Pulmonary artery endothelial cell (primary cell): ENCODE measurements around the gene ERVH48-1. TPM values are rescaled to one million over a fixed set of nuclear protein-coding genes. Genes with fewer than 3 reads are reported as not detected.
"Not testable (repeated sequence)": the region's sequence is repeated elsewhere in the genome, so short reads cannot be mapped to it uniquely, and the experiment has no call there.

Experiments
- DNase-seq: peaks from one replicate; pipeline ENCODE4 v3.0.0-alpha.2; 2011; ENCODE audit warnings: low read depth, low spot score
- total RNA-seq: library from RNA; depleted of rRNA; stranded (reverse); fragments of >200 nt; gene quantifications from 2 replicates; pipeline ENCODE4 v1.2.3, GENCODE V29; 2014

Gene ERVH48-1
- not detected in 2 replicates for total RNA-seq

DNA sequence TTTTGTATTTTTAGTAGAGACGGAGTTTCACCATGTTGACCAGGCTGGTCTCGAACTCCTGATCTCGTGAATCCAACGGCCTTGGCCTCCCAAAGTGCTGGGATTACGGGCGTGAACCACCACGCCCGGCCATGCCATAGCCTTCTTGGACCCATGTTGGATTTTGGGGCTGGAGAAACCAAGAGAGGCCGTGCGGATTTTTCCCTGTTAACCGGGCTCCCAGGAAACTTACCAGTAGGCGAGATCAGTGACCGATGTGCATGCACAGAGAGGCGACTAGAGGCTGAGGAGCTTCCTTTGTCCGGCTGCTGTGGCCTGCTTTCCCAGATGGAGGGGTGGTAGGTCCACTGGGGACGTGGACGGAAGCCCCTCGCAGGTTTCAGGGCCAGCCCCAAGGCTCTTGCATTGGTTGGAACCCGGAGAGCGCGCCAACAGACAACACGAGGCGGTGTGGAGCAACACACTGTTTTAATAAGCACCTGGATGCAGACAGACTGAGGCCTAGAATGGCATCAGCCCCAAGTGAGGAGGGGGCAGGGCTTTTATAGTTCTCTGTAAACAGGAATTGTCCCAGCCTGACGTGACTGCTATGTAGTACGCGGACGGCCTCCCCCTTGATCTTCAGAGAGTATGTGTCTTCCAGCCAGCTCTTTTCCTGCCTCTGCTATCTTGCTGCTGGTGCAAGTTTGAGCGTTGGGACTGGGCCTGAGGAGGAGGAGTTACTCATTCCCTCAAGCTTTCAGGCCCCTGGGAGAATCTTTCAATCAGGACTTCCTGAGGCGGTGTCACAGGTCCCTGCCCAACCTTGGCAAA lies at the start of gene ERVH48-1:
Gene ERVH48-1, minus strand, starts transcription at position 517 of the 813 bp plus-strand sequence. CDS start 6,624 bp downstream, outside the sequence.
- no peak for DNase-seq

DNA sequence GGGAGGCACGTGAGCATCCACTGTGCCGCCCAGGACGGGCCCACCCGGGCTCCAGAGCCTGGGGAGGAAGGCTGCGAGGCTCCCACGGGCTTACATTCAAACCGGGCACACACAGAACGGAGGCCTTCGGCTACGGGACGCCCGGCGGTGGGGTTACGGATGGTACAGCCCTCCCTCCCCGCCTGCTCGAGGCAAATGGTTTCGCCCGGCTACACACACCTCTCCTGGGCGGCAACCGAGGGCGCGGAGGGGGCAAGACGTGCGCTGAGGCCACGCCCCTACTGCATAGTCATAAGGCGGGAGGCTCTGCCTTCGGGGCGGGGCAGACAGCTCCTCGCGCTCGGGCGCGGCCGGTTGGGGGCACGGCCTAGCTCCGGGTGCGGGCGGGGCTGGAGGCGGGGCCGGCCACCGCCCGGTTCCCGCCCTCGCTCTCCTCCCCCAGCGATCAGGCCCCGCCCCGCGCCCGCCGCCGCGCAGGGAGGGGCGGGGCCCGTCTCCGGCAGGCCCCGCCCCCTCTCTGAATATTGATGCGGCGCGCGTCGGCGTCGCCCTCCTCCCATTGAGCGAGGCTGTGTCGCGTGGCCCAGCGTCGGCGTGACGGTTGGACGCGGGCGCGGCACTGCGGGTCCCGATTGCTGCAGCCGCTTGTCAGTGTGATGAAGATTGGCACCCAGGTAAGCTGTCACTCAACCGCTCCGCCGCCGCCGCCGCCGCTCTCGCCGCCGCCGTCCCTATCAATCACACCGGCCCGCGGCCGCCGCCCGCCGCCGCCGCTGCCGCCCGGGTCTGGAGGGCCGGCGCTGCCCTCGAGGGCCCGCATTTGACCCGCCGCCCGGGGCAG lies 48.8 kb upstream of the ERVH48-1 start, which contains the start of gene PKNOX1:
Gene PKNOX1, plus strand, starts transcription at position 572 of the 841 bp plus-strand sequence. CDS start 29,820 bp downstream, outside the sequence.
- DNase-seq, result peak; percentile 95

DNA sequence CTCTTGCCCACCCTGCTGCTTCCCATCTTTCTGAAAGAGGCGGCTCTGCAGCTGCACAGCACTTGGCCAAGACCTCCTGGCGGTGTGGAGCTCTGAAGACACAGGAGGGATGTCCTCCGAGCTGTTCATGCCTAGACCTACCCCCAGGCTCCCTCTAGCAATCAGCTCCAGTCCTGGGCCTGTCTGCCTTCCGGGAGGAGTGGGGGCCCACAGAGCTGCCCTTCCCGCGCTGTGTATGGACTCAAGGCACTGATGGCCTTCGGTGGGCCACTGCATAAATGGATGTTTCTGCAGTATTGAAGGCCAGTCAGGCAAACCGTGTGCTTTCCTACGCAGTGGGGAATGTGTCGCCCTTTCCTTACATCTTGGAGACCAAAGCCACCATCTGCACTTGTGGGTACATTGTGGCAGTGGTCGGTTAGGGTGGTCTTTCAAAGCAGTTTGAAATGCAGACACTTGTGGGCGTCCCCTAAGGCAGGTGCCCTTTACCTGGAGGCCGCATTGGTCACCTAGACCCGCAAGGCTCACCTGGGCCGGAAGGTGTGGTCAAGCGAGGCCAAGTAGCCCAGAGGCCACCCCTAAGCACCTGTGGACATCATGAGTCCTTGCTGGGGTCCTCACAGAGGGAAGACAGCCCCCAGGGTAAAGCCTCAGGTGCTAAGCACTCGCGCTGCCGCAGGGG lies 48.0 kb upstream of the ERVH48-1 start:
- no peak for DNase-seq

DNA sequence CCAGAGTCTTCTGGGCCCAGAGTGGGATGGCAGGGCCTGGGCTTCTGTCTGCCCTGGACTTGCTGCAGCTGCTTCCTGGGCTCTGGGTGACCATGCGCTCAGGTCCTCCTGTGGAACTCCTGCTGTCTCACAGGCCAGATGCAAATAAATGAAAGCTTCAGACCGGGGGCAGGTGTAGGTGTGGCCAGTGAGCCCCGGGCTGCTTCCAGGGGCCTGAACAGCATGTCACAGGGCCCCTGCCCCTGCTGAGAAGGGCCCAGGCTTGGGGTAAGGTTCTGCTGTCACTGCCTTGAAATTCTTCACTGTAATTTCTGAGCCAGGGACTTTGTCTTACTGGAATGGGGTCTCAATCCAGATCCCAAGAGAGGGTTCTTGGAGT lies 46.5 kb upstream of the ERVH48-1 start:
- DNase-seq, result no peak

DNA sequence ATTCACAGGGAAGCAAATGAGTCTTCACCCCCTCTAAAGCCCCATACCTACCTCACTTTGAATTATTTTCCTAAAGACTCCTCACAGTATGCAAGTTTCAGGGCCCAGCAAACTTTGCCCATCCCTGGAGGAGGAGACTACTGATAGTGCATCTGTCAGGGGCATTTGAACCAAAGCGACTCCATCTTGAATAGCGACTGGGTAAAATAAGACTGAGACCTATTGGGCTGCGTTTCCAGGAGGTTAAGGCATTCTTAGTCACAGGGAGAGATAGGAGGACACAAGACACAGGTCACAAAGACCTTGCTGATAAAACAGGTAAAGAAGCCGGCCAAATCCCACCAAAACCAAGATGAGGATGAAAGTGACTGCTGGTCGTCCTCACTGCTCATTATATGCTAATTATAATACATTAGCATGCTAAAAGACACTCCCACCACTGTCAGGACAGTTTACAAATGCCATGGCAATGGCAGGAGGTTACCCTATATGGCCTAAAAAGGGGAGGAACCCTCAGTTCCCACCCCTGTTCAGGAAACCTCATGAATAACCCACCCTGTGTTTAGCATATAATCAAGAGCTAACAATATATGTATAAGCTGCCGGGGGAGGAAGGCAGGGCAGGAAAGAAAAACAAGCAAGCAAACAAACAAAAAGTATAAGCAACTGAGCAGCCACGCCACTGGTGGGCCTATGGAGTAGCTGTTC lies 45.7 kb upstream of the ERVH48-1 start:
- no peak for DNase-seq

DNA sequence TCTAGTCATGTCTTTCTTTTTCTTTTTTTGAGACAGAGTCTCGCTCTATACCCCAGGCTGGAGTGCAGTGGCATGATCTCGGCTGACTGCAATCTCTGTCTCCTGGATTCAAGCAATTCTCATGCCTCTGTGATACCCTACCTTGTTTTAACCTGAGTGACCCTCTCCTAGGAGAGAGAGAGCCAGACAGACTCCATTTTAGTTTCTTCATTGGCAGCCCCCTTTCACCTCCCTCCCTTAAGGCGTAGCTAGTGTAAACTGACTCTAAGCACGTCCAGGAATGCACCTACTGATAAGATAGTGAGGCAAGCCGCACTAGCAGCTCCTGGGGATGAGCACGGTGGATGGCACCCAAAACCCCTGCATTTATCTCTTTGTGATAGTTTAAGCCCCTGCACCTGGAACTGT lies 43.8 kb upstream of the ERVH48-1 start:
- no peak for DNase-seq

DNA sequence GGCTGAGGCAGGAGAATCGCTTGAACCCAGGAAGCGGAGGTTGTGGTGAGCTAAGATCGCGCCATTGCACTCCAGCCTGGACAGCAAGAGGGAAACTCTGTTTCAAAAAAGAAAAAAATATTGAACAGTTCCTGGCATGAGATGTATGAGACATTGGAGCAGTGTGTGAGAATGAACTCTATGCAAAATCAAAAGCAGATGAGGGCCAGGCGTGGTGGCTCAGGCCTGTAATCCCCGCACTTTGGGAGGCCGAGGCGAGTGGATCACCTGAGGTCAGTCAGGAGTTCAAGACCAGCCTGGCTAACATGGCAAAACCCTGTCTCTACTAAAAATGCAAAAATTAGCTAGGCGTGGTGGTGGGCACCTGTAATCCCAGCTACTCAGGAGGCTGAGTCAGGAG lies 42.2 kb upstream of the ERVH48-1 start:
- not testable (repeated sequence) for DNase-seq

DNA sequence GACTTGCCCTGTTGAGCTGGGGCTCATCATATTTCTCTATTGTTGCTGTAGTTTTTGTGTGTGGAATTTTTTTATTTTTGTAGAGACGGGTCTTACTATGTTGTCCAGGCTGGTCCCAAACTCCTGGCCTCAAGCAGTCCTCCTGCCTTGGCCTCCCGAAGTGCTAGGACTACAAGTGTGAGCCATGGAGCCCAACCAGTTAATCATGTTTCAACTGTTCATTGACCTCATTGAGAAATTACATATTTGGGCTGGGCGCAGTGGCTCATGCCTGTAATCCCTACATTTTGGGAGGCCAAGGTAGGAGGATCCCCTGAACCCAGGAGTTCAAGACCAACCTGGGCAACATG lies 39.8 kb upstream of the ERVH48-1 start:
- no peak for DNase-seq

DNA sequence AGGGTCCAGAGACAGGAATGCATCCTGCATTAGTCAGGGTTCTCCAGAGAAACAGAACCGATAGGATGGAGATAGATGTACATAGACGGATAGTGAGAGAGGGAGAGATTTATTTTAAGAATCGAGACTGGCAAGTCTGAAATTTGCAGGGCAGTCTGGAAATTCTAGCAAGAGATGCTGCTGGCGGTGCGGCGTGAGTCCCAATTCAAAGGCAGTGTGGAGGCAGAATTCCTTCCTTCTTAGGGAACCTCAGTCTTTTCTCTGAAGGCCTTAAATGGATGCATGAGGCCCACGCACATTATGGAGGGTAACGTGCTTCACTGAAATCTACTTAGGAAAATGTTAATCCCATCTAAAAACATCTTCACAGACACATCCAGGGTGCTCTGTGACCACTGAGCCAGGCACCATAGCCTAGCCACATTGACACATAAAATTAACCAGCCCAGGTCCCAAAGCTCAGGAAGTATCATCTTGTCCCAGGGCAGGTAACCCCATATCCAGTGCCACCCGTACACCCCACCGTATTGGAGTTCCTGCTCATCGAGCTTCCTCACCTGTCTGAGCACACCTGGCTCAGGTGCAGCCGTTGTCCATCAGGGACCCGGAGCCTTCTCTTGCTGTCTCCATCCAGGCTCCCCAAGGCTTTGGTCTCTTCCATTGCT lies 39.2 kb upstream of the ERVH48-1 start:
- DNase-seq, result no peak

DNA sequence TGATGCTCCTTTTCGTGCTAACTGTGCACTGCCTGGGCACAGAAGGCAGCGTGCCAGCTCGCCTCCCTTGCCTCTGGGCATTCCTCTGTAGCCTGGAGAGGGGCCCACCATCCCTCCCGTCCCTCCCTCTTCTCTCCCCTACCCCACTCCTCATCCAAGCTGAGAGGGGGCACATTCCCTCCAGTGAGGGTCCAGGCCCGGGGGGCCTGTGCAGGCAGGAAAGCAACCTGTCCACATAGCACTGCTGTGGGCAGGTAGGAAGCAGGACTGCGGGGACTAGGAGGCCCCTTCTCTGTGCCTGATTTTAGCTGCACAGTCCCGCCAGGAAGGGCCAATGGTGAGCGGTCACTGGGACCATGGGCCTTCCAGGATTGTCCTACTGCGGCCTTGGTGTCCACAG lies 38.7 kb upstream of the ERVH48-1 start:
- DNase-seq, result no peak

DNA sequence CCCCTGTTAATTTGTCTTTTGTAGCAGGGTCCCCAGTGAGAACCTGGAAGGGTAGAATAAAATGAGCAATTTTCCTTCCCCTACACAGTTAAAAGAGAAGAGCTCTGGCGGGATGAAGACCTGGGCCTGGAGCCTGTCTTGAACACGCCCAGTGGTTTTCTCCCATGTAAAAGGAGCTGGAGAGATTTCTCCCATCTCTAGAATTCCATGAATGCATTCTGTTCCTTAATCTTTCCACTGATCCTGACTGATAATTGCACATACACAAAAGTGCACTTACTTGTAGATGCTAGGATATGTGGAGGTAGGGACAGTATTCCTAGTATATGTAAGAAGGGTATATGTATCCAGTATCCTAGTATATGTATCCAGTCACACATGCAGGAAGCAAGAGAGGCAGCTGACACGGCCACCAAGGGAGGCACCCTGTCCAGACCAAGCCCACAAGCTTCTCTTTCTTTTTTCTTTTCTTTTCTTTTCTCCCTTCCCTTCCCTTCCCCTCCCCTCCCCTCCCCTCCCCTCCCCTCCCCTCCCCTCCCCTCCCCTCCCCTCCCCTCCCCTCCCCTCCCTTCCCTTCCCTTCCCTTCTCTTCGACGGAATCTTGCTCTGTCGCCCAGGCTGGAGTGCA lies 37.1 kb upstream of the ERVH48-1 start:
- DNase-seq, result no peak

DNA sequence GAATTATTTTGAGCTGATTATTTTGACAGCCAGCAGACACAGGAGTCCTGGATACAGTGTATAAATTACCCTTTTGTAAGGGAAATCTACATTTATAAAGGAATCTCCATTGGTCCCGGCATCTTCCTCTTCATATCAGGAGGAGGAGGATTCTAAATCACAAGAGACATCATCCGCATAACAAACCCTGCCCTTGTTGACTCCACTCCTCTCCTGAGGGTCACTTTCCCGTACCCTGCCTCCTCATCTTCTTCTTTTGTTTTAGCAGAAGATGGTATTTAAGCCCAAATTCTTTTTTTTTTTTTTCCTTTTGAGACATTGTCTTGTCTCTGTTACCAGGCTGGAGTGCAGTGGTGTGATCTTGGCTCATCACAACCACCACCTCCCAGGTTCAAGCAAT lies 34.3 kb upstream of the ERVH48-1 start:
- no peak for DNase-seq

DNA sequence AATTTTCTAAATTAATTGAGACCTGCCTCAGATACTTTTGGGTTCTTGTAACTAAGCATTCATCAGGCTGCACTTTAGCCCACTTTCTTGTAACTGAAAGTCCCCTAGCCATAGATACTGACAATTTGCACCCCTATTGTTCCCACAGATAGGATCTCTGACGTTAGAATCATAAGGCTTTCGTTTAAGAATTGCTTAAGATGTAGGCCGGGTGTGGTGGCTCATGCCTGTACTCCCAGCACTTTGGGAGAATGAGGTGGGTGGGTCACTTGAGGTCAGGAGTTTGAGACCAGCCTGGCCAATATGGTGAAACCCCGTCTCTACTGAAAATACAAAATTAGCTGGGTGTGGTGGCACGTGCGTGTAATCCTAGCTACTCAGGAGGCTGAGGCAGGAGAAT lies 32.7 kb upstream of the ERVH48-1 start:
- not testable (repeated sequence) for DNase-seq

DNA sequence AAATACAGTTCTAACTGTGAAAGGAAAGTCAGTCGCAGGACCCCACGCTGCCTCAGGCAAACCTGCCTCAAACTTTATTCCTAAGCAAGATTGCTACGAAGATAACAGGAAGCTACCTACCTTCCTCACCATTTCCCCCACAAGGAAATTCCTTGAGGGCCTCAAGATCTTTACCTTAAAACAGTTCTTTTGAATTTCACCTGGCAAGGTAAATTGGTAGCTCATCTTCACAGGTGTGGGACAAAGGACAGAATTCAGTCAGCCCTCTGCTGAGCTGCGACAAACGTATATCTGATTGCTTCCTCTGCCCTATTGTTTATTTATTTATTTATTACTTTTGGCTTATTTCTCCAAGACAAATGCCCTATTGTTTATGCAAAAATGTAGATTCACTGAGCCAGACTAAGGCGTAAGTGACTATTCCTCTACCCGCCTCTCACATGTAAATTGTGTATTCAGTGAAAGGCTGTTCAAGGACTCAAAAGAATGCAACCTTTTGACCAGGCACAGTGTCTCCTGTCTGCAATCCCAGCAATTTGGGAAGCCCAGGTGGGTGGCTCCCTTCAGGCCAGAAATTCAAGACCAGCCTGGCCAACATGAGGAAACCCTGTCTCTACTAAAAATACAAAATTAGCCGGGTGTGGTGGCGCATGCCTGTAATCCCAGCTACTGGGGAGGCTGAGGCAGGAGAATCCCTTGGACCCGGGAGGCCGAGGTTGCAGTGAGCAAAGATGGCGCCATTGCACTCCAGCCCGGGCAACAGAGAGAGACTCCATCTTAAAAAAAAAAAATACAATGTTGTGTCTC lies 31.6 kb upstream of the ERVH48-1 start:
- no peak for DNase-seq

DNA sequence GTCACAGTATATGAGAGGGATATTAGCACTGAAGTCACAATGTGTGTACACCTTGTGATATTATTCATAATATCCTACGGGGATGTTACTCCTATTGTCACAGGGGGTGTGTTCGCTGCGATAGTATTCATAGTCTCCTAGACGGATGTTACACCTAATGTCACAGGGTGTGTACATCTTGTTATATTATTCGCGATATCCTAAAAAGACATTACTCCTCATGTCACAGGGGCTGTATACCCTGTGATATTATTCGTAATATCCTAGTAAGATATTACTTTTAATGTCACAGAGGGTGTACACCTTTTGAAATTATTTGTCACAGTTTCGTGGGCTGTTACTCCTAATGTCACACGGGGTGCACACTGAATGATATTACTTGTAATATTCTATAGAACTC lies 25.8 kb upstream of the ERVH48-1 start:
- not testable (repeated sequence) for DNase-seq

DNA sequence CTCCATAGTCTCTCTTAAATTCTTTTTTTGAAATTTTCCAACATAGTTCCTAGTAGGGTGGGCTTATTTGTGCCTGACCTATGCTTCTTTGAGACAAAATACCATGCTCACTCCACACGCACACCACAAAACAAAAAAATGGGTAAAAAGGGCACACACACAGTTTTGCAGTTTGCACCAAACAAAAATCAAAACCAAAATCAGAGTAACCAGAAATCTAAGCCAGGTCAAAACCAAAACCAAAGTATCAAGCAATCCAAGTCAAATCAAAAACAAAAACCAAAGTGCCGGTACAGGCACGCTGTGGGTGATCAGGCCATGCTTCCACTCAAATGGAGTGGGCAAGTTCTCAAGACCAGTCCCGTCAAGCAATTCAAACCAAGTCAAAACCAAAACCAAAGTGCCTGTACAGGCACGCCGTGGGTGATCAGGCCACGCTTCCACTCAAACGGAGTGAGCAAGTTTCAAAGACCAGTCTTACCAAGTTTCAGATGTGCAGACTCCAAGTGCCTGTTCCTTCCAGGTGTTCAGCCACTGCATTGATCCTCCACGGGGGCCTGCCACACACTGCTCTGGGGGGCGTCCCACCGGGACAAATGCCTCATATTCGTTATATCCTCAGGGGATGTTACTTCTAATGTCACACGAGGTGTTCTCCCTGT lies 23.8 kb upstream of the ERVH48-1 start:
- not testable (repeated sequence) for DNase-seq

DNA sequence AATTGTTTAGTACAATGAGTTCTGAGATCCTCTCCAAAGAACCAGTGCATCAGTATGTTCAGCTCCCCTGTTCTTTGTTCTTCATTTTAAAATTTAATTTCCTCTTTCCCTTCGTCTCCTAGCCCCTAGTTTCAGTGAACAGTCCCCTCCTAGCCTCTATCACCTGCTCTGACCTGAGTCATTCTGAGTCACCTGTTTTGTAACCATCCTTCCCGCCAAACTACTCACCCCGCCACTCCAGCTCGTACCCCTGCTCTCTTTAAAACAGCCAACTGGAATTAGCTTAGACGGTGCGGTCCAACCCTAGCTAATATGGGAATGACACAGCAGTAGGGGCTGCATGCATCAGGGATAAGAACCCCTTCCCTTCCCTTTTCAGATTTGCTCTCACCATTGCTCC lies 16.8 kb upstream of the ERVH48-1 start:
- no peak for DNase-seq

DNA sequence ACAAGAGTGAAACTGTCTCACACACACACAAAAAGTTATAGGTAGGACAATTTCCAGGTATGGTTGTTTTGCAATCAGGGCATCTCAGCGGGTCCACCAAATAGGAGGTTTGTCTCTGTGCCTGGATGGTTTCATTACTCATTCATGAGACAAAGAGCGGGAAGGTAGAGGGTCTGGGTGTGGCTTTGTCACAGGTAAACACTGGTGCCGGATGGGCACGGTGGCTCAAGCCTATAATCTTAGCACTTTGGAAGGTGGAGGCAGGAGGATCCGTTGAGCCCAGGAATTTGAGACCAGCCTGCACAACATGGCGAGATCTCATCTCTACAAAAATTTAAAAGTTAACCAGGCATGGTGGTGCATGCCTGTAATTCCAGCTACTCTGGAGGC lies 16.3 kb upstream of the ERVH48-1 start:
- no peak for DNase-seq
